GM19240 (cell line): Measurements from ENCODE around the gene TGFB2.

Source experiments
- DNase-seq: peaks from one replicate; pipeline ENCODE4 v3.0.0; 2011; ENCODE audit warnings: low spot score; ENCODE audit not compliant: insufficient read length

Gene TGFB2

GRCh38 chr1:218384581-218384993 is 39.5 kb downstream of the TGFB2 start:
- DNase-seq, result no peak

- DNase-seq, result no peak
Measured at GRCh38 chr1:218388591-218388990, 43.5 kb downstream of the TGFB2 start.

- DNase-seq, result no peak
Measured at GRCh38 chr1:218390618-218391017, 45.5 kb downstream of the TGFB2 start.

GRCh38 chr1:218392780-218393179 is 47.6 kb downstream of the TGFB2 start:
- no peak for DNase-seq

- no peak for DNase-seq
Measured at GRCh38 chr1:218394416-218394815, 49.3 kb downstream of the TGFB2 start.

GRCh38 chr1:218394989-218395388 is 49.9 kb downstream of the TGFB2 start:
- DNase-seq, result no peak

GRCh38 chr1:218395916-218396315 is 50.8 kb downstream of the TGFB2 start:
- DNase-seq, result no peak

- DNase-seq, result no peak
Measured at GRCh38 chr1:218397752-218398339, 52.7 kb downstream of the TGFB2 start.

GRCh38 chr1:218400624-218401023 is 55.5 kb downstream of the TGFB2 start:
- DNase-seq, result no peak

GRCh38 chr1:218401441-218401997 is 56.4 kb downstream of the TGFB2 start:
- DNase-seq, result no peak

- no peak for DNase-seq
Measured at GRCh38 chr1:218401998-218402785, 57.1 kb downstream of the TGFB2 start.

- no peak for DNase-seq
Measured at GRCh38 chr1:218402786-218403120, 57.6 kb downstream of the TGFB2 start.

- DNase-seq, result no peak
Measured at GRCh38 chr1:218403300-218403699, 58.2 kb downstream of the TGFB2 start.

GRCh38 chr1:218407630-218408029 is 62.5 kb downstream of the TGFB2 start:
- DNase-seq, result no peak

- no peak for DNase-seq
Measured at GRCh38 chr1:218408135-218408534, 63.0 kb downstream of the TGFB2 start.

GRCh38 chr1:218408942-218409341 is 63.8 kb downstream of the TGFB2 start:
- DNase-seq, result no peak

GRCh38 chr1:218409946-218410510 is 64.9 kb downstream of the TGFB2 start:
- DNase-seq, result no peak

- DNase-seq, result no peak
Measured at GRCh38 chr1:218411101-218411500, 66.0 kb downstream of the TGFB2 start.

- no peak for DNase-seq
Measured at GRCh38 chr1:218412171-218412570, 67.0 kb downstream of the TGFB2 start.

GRCh38 chr1:218413179-218413578 is 68.0 kb downstream of the TGFB2 start:
- DNase-seq, result no peak

- no peak for DNase-seq
Measured at GRCh38 chr1:218414060-218414728, 69.1 kb downstream of the TGFB2 start.

GRCh38 chr1:218415726-218416125 is 70.6 kb downstream of the TGFB2 start:
- no peak for DNase-seq
